PFSK-1 (cell line): ENCODE data around the gene THRB.

ENCODE experiments used
- FOXP2 ChIP-seq: optimal IDR thresholded peaks from 2 replicates; pipeline ENCODE3; 2011; ENCODE audit warnings: borderline replicate concordance, control low read depth, inconsistent platforms; ENCODE audit not compliant: insufficient read depth; ENCODE audit errors: extremely low read length, extremely low read depth
- POLR2AphosphoS5 ChIP-seq: IDR thresholded peaks from 2 replicates; pipeline ENCODE4 v1.6.1; 2012; ENCODE audit warnings: low read depth, mild to moderate bottlenecking, control low read depth, low read length, moderate library complexity
- REST ChIP-seq, 2 experiments: IDR thresholded peaks; 2 replicates each; pipeline versions ENCODE4 v1.6.1 to v1.8.0; 2011 to 2012; ENCODE audit warnings: low read depth in 2 of 2, low read length in 2 of 2, control low read depth in 1 of 2, inconsistent platforms in 1 of 2, mild to moderate bottlenecking in 1 of 2, moderate library complexity in 1 of 2; ENCODE audit not compliant: insufficient read depth in 1 of 2
- SIN3A ChIP-seq: IDR thresholded peaks from 2 replicates; pipeline ENCODE4 v1.6.1; 2012; ENCODE audit warnings: mild to moderate bottlenecking, low read length, moderate library complexity, borderline replicate concordance; ENCODE audit not compliant: insufficient read depth
- TAF1 ChIP-seq: IDR thresholded peaks from 2 replicates; pipeline ENCODE4 v1.6.1; 2012; ENCODE audit warnings: low read length, control low read depth, borderline replicate concordance; ENCODE audit not compliant: insufficient read depth

The THRB gene

DNA sequence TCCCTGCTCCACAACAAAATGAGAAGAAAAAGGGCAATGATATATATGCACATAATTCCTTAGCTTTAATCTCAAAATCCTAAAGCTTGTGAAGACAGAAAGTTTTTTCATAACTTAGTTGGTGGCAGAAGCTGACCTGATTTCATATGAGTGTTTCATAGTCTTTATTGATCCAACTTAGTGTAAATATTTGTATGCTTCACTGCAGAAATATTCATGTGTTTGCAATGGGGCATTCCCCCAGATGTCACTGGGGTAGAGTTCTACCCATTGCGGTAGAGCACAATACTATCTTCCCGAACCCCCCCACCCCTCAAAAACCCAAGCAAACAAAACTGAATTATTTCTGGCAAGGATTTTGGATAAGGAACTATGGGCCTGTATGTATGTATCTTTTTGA is 221.2 kb downstream of the THRB start:
- TF ChIP-seq SIN3A: no peak
- TF ChIP-seq TAF1: no peak
- TF ChIP-seq POLR2AphosphoS5: no peak
- TF ChIP-seq FOXP2: no peak
- no peak for TF ChIP-seq REST (IDR thresholded peaks at IDR 0.05; ENCODE audit: insufficient read depth in 1 of 2, low read depth in 2 of 2, low read length in 2 of 2)

DNA sequence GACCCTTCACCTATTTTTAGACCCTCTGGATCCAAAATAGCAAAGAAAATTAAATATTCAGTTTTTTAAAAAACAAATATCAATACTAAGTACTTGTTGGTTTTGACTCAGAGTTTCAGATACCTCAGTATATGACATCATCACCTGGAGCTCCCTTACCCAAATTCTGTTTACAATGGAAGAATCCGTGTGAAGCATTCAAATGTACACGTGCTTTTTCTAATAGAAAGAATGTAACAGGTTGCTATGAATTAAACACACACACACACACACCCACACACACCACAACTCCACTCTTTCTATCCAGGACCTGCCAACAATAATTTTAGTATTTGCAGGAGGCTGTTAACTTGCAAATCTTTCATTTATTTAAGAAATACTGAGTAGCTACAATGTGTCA is 221.8 kb downstream of the THRB start:
- TF ChIP-seq REST (IDR thresholded peaks at IDR 0.05; ENCODE audit: insufficient read depth in 1 of 2, low read depth in 2 of 2, low read length in 2 of 2) (no peak), POLR2AphosphoS5 (no peak), SIN3A (no peak), TAF1 (no peak), FOXP2 (no peak)

GRCh38 chr3:24272408-24272807 is 222.2 kb downstream of the THRB start:
- TF ChIP-seq FOXP2 (no peak), SIN3A (no peak), TAF1 (no peak)

DNA sequence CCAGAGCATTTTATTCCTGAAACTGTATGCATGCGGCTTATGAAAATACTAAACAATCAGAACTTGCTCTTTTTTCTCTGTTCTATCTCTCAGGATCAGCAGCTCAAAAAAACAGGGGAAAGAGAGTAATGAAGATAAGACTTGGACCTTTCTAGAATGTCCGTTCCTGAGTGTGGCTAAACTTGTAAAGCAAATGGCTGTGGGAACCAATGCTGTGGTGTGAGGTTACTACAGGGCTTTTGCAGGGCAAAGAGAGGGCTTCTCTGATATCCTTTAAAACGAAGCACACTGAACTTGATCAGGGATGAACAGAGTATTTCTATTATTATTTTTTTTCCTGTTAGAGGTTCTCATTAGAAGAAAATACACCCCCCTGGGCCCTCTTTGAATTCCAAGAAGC is 223.4 kb downstream of the THRB start:
- no peak for TF ChIP-seq SIN3A

GRCh38 chr3:24270744-24271143 is 223.9 kb downstream of the THRB start:
- TF ChIP-seq FOXP2 (no peak), REST (IDR thresholded peaks at IDR 0.05; ENCODE audit: insufficient read depth in 1 of 2, low read depth in 2 of 2, low read length in 2 of 2) (no peak), TAF1 (no peak), SIN3A (no peak), POLR2AphosphoS5 (no peak)

GRCh38 chr3:24270204-24270691 is 224.4 kb downstream of the THRB start:
- TF ChIP-seq FOXP2 (no peak), REST (IDR thresholded peaks at IDR 0.05; ENCODE audit: insufficient read depth in 1 of 2, low read depth in 2 of 2, low read length in 2 of 2) (no peak), POLR2AphosphoS5 (no peak), SIN3A (no peak)
